ENCODE data around the gene KIRREL3.

Gene KIRREL3

DNA sequence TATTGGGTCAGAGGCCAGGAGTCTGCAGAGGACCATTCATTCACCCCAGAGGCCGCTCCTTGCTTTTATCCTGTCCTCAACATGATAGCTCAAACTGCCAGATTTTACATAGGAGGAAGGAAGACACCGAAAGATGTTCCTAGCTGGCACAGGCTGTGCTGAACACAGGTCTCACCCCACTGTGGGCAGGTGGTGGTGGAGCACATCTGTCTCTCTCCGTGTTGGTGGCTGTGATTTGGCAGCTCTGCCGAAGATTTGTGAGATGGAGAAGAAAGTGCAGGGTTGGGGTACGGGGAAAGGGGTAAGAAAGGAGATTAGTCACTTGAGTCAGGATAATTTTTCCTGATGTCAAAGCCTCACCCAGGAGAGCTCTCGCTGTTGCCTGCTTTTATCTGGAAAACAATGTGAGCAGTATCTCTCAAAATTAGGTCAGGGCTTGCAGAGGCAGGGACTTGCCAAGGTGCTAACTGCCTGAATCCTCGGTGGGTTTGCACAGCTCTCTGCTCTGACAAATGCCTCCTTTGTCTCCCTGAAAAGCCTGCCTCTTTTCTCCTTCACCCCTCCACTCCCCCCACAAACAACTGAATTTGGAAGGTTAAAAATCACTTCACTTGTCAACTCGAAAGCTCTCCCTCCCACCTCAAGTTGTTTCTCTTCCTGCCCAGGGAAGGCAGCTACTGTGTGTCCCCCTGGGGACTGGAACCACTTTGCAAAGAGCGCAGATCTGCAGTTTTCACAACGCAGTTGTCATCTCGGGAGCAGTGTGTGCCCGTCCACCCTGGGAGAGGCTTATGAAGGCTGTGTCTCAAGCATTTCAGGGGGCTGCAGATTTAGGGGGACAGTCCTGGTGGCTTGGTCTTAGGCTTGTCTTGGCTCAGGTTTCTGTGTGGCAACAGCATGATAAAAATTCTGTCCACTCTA, 345.4 kb downstream of the KIRREL3 start:
- no peak overlapping the region for H3K4me3 ChIP-seq (ENCODE audit: low read depth in 1 of 2, low read length in 1 of 2)
- no peaks in the 10 kb centered on the region for H3K36me3 ChIP-seq
- TF ChIP-seq, protein P1, sequence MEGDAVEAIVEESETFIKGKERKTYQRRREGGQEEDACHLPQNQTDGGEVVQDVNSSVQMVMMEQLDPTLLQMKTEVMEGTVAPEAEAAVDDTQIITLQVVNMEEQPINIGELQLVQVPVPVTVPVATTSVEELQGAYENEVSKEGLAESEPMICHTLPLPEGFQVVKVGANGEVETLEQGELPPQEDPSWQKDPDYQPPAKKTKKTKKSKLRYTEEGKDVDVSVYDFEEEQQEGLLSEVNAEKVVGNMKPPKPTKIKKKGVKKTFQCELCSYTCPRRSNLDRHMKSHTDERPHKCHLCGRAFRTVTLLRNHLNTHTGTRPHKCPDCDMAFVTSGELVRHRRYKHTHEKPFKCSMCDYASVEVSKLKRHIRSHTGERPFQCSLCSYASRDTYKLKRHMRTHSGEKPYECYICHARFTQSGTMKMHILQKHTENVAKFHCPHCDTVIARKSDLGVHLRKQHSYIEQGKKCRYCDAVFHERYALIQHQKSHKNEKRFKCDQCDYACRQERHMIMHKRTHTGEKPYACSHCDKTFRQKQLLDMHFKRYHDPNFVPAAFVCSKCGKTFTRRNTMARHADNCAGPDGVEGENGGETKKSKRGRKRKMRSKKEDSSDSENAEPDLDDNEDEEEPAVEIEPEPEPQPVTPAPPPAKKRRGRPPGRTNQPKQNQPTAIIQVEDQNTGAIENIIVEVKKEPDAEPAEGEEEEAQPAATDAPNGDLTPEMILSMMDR (IDR thresholded peaks at IDR 0.05) = no peak
- H3K4me1 ChIP-seq (ENCODE audit: control insufficient read depth in 1 of 2, insufficient read depth in 1 of 2, low read depth in 1 of 2, low read length in 1 of 2) = no peaks in the 10 kb centered on the region
- H3K27ac ChIP-seq = no peak overlapping the region
- no peaks in the 10 kb centered on the region for H3K27me3 ChIP-seq
- no peaks in the 10 kb centered on the region for H3K9me3 ChIP-seq

DNA sequence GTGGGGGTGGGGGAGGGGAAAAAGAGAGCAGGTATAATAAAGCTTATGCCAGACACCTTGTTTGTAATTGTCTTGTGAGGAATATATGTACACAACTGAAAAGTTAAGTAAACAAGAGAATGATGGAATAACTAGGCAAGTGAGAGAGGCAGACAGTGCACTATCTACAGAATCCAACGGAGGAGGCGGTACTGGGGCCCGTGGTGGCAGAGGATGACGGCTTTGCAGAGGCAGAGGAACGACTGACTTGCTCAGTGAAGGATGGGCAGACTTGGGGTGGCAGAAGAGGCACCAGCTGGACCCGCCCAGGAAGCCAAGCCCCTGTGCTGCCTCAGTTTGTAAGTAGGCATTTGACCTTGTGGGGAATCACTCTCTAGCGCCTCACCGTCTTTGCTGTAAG, 347.5 kb downstream of the KIRREL3 start:
- Histone ChIP-seq H3K9me3 (no peaks in the 10 kb centered on the region), H3K27ac (no peak overlapping the region), H3K27me3 (no peaks in the 10 kb centered on the region), H3K4me1 (ENCODE audit: control insufficient read depth in 1 of 2, insufficient read depth in 1 of 2, low read depth in 1 of 2, low read length in 1 of 2) (no peaks in the 10 kb centered on the region), H3K4me3 (ENCODE audit: low read depth in 1 of 2, low read length in 1 of 2) (no peak overlapping the region), H3K36me3 (no peaks in the 10 kb centered on the region)
- TF ChIP-seq, protein P1 (IDR thresholded peaks at IDR 0.05) = no peak

DNA sequence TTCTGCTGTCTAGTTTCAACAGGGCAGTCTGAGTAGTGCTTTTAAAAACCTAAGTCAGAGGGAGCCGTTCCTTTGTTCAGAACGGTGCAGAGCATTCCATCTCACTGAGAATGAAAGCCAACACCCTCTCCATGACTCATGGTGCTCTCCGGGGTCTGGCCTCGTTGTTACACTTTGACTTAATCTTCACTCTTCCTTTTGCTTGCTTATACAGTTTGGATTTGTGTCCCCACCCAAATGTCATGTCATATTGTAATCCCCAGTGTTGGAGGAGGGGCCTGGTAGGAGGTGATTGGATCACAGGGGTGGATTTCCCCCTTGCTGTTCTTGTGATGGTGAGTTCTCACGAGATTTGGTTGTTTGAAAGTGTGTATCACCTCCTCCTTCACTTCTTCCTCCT, 352.8 kb downstream of the KIRREL3 start:
- H3K4me3 ChIP-seq (ENCODE audit: low read depth in 1 of 2, low read length in 1 of 2) = no peak overlapping the region
- no peak overlapping the region for H3K27ac ChIP-seq
- H3K9me3 ChIP-seq = no peaks in the 10 kb centered on the region
- no peaks in the 10 kb centered on the region for H3K27me3 ChIP-seq
- H3K4me1 ChIP-seq (ENCODE audit: control insufficient read depth in 1 of 2, insufficient read depth in 1 of 2, low read depth in 1 of 2, low read length in 1 of 2) = no peaks in the 10 kb centered on the region
- H3K36me3 ChIP-seq = no peaks in the 10 kb centered on the region
- TF ChIP-seq, protein P1 (IDR thresholded peaks at IDR 0.05) = no peak

DNA sequence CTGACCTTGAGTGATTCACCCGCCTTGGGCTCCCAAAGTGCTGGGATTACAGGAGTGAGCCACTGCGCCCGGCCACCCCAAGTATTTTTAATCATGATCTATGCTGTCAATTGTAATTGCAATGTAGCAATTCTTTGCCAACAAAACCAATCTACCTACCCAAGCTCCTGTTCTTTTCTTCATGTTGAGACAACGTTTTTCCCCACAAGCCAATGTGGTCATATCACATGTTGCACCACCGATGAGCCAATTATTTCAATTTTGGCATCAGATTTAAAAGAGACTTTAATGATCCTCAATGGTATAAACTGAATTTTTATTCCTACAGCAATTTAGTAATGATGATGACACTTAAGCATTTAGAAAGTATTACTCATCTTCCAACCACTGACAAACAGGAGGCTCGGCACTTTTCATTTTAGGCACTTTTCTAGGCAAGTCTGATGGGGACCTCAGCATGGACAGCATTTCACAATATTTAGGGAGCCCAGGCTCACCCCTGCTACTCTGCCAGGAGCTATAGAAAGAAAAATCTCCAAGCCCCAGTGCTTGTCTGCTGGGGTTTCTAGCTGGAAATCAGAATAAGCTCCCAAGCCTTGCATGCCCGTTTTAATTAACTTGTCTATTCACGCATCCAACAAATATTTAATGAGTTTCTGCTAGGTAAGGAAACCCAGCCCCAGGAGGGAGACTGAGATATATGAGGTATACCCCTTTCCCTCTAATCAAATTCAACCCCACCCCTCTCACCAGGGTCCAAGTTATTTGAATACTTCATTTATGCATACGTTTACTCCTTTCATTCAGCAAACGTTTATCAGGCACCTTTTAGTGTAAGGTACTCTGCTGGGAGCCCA, 353.6 kb downstream of the KIRREL3 start:
- no peaks in the 10 kb centered on the region for H3K4me1 ChIP-seq (ENCODE audit: control insufficient read depth in 1 of 2, insufficient read depth in 1 of 2, low read depth in 1 of 2, low read length in 1 of 2)
- no peaks in the 10 kb centered on the region for H3K27me3 ChIP-seq
- H3K36me3 ChIP-seq = no peaks in the 10 kb centered on the region
- H3K27ac ChIP-seq = no peak overlapping the region
- H3K4me3 ChIP-seq (ENCODE audit: low read depth in 1 of 2, low read length in 1 of 2) = no peak overlapping the region
- TF ChIP-seq, protein P1 (IDR thresholded peaks at IDR 0.05) = no peak
- no peaks in the 10 kb centered on the region for H3K9me3 ChIP-seq

DNA sequence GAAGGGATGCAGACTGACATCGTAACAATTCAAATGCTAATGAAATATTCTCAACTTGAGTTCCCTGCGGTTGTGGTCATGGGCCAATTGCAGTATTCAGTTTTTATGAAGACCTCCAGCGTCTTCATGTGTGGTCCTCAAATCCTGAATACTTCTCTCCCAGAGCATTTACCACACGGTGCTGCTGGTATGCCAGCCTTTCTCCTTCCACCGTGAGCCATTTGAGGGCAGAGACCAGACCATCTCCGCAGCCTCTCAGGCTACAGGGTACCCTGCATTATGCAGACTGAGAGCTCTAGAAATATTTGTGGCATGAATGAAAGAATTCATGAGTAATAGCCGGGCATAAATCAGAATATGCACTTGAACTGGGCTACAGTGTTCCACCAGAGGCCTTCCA, 355.4 kb downstream of the KIRREL3 start:
- no peaks in the 10 kb centered on the region for H3K27me3 ChIP-seq
- no peak overlapping the region for H3K27ac ChIP-seq
- H3K36me3 ChIP-seq = no peaks in the 10 kb centered on the region

More for the DNA sequence above, 355.4 kb downstream of the KIRREL3 start:
- no peaks in the 10 kb centered on the region for H3K4me1 ChIP-seq (ENCODE audit: control insufficient read depth in 1 of 2, insufficient read depth in 1 of 2, low read depth in 1 of 2, low read length in 1 of 2)
- no peaks in the 10 kb centered on the region for H3K9me3 ChIP-seq
- TF ChIP-seq, protein P1 (IDR thresholded peaks at IDR 0.05) = no peak
- no peak overlapping the region for H3K4me3 ChIP-seq (ENCODE audit: low read depth in 1 of 2, low read length in 1 of 2)

Data from neutrophil (primary cell).